ENCODE measurements around the gene LRRFIP1.
A peak's percentile ranks its signal among the peaks of the same experiment; 100 is the strongest.

LRRFIP1 gene

GRCh38 chr2:237729681-237730475, 102.5 kb downstream of the LRRFIP1 start:
- DNase-seq: no peak

DNA sequence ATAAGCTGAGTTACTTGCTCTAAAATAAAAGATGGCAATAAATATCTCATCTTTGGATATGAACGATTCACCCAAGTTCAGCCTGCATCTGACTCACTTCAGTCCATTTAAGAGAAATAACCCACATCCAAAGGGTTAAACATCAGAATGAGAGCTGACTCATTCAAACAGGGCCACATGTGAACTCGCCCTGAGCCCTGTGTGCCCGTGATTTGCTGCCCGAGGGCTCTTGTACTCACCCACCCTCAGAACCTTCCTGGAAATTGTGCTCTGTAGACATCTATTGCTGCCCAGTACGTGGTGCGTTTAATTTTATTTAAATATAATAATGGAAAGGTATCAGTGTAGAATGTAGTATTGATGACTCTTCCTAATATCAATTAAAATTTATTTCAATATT, 104.3 kb downstream of the LRRFIP1 start:
- peak; percentile 38 to 48 for DNase-seq

GRCh38 chr2:237732070-237732469, 104.7 kb downstream of the LRRFIP1 start:
- DNase-seq: no peak

DNA sequence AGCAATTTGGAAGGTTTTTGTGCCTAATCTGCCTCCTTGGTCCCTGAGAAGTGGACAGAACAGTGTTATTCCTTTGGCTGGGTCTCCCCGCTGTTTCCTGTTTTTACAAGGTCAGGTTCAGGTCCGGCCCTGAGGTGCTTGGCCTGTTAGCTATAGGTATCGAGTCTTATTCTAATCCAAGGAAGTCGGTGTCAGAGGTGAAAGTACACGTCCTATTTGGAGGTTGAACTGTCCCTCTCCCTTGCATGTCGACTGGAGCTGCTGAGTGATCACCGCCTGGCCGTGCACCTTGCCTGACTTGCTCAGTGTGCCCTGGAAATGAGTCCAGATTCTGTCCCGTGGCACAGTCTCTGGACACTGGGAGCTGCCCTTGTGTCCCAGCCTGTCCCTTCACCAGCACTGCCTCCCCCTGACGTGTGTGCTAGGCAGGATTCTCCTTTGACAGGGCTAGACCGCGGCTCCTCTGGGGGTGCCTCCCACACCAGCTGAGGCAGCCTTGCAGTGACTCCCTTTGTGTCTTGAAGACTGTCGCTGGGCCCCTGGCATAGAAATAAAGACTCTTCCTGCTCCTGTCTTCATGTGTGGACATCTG, 105.5 kb downstream of the LRRFIP1 start:
- peak in 1 of 2 donors; percentile 15 for DNase-seq

DNA sequence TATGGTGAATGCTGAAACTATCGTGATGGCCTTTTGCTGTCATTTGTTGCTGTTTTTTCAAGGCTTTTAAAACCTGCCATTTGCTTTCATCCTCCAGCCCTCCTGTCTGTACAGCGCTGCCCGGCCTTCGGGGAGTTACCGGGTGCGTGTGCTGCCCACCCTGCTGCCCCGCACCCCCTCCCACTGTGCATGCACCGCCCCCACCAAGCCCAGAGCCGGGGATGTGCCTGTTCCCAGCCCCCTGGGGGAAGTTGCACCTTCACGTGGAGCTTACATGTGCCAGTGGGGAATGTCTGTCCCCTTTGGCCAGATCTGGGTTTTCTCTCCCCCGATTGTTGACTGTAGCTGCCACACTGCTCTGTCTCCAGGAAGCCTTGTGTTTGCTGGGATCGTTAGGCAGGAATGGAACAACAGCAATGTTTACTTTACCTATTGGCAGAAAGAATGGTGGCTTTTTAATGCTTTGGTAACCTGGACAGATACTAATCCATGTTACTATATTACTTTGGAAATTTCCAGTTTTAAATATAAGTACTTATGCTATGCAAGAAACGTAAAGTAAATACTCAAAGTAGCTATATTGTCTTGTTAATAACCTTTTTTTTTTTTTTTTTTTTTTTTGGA, 106.4 kb downstream of the LRRFIP1 start:
- no peak for DNase-seq

GRCh38 chr2:237734905-237735623, 107.7 kb downstream of the LRRFIP1 start:
- no peak for DNase-seq

DNA sequence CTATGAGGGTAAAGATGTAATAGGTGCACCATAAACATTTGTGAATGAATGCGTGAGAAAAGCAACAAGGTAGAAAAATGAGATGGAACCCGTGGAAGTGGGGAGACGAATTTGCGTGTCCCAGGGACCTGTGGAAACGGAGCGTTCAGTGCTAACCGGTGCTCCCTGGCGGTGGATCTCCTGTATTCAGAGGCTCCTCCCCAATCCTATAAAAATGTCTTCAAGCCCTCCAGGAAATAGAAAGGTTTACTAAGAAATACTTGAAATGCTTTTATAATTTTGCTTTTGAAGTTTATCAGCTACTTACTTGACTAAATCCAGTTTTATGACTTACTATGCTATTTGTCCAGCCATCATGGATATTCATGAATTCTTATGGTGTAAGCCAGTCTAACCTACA, 108.4 kb downstream of the LRRFIP1 start:
- DNase-seq: no peak

DNA sequence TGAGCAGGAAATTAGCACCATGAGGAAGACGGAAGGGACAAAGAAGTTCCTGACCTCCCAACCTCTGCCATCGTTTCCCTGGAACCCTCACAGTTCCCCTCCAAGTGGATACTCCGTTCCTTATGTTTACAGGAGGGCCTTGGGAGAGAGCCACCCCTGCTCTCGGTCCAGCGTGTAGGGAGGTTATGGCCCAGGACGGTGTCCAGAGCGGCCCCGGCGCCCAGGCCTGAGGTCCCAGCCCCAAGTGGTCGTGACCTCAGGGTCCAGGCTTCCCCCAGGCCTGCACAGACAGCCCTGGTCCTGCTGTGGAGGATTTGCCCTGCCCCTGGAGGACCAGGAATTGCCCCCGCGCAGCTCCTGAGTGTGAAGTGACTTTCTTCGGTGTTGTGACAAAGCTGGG, 109.4 kb downstream of the LRRFIP1 start:
- no peak for DNase-seq

GRCh38 chr2:237737196-237737865, 109.9 kb downstream of the LRRFIP1 start:
- no peak for DNase-seq

GRCh38 chr2:237738255-237738654, 110.9 kb downstream of the LRRFIP1 start:
- DNase-seq: no peak

DNA sequence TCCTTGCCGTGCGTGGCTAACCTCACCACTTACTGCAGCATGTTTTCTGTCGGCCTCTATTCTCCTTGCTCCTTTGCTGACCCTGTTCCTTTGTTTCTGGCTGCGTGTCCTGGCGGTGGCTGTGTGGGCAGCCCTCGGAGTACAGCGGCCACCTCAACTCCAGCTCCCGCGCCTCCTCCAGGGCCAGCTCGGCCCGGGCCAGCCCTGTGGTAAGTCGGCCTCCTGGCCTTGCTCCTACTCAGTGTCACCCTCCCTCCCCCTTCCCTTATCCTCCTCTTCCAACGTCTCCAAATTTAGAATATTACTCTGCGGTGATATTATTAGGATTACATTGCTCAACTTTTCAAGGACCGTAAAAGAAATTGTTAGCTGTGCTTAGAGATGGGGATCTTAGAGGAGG, 111.7 kb downstream of the LRRFIP1 start:
- DNase-seq: no peak

- DNase-seq: no peak
These were observed 114.8 kb downstream of the LRRFIP1 start for GRCh38 chr2:237742191-237742590.

GRCh38 chr2:237742614-237743013, 115.2 kb downstream of the LRRFIP1 start:
- DNase-seq: no peak

GRCh38 chr2:237743024-237743423, 115.6 kb downstream of the LRRFIP1 start:
- DNase-seq: no peak

DNA sequence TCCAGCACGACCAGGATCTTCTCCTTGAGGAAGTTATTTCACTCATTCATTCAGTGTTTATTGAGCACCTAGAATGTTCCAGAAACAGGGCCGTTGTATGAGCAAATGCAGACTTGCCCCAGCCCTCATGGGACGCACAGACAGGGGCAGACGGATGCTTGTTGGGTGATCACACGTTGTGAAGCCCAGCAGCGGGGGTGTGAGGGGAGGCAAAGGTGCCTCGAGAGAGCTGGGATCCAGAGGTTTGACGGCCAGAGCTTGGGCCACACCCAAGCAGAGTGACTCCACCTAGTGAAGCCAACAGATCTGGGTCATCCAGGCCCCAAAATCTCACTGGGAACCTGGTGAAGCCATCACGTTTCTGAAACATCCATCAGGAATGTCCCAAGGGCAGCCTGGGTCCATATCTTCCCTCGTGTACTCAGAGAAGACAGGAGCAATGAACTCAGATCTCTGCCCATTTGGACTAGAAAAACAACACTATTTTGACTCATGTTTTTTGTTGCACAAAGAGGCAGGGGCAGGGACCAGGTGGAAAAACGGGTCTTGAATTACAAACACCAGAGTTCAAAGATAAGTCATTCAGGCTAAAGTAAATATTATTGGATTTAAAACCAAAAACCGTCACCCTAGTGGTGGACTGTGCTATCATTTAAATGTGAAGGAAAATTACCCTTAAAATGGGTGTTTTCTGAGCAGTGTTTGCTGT, 116.3 kb downstream of the LRRFIP1 start:
- no peak for DNase-seq

GRCh38 chr2:237744270-237744612, 116.9 kb downstream of the LRRFIP1 start:
- no peak for DNase-seq

GRCh38 chr2:237744613-237745249, 117.3 kb downstream of the LRRFIP1 start:
- peak; percentile 66 to 83 for DNase-seq

DNA sequence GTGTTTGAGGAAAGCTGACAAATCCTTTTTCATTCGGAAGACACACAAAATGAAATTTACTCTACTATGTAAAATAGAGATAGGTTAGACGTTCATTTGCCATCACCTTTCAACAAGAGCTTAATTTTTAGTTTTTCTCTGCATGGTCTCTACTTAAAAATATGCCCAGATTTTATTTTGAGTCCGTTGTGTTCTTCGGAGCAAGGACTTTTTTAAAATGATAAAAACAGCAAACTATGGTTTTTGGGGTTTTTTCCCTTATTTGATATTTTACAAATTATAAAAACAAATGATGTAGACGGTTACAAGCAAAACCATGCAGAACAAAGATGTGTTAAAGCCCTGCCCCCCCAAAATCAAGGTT, 117.8 kb downstream of the LRRFIP1 start:
- DNase-seq: no peak

GRCh38 chr2:237746302-237747080, 119.1 kb downstream of the LRRFIP1 start:
- no peak for DNase-seq

GRCh38 chr2:237747189-237747588, 119.8 kb downstream of the LRRFIP1 start:
- DNase-seq: no peak

- DNase-seq: no peak
These were observed 121.6 kb downstream of the LRRFIP1 start for GRCh38 chr2:237749002-237749401.
